SU-DHL-6 (cell line): ENCODE measurements around the gene JTB.

ENCODE experiments used
- CTCF ChIP-seq: fragments of 200-600 bp; sonication (generic); IDR thresholded peaks from one replicate; pipeline ENCODE4 v1.5.1; 2017; ENCODE audit warnings: antibody characterized with exemption, mild to moderate bottlenecking, low read length, moderate library complexity; ENCODE audit not compliant: insufficient read depth, poor library complexity, severe bottlenecking
- EZH2phosphoT487 ChIP-seq: fragments of 200-600 bp; sonication (generic), shearing (Covaris generic); conservative IDR thresholded peaks from 2 replicates; pipeline ENCODE4 v1.6.1; 2018; ENCODE audit warnings: mild to moderate bottlenecking, antibody characterized with exemption, low read length, moderate library complexity, mixed read lengths

GRCh38 chr1:153987621-153988020 is 10.1 kb upstream of the JTB start:
- no peak for TF ChIP-seq CTCF
- TF ChIP-seq EZH2phosphoT487 = no peak
